ENCODE results near the gene NSD1.

The NSD1 gene

DNA sequence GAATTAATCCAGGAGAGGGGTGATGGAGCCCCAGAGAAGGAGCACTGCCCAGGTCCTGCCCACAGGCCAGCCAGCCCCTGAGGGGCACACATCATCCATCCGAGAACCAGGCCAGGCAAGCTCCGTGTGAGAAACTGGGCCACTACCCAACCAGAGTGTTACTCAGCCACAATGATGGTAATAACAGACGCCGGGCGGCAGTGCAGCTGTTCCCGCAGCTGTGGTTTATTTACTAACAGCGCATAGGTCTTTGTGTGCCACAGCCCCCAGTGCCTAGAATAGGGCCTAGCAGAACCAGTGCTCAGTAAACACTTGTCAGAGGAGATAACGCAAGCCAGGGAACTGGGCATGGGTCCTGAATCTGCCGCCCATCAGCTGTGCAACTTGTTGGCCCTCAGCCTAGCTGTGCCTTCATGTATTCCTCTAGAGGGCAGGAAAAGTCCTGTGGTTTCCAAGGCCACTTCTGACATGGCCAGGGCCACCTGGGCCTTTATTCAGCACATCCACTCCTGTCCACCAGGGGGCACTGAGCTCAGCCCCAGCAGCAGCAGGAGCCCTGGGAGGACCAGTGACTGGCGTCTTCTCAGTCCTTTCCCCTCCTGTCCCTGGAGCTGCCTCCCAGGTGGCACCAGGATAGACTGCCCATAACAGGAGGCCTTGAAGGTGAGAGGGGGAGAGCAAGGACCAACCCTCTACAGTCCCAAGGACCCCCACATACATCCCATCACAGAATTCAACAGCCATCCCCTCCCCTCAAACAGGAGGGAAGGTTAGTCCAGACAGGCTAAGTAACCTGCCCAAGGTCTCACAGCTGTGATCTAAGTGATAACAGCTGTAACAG lies 176.0 kb downstream of the NSD1 start:
- H3K4me3 ChIP-seq (ENCODE audit: low read length in 2 of 2) = no peak overlapping the region
- H3K9me3 ChIP-seq (ENCODE audit: control insufficient read depth in 2 of 2, low read length in 2 of 2) = no peaks in the 10 kb centered on the region
- H3K27me3 ChIP-seq (ENCODE audit: control insufficient read depth in 1 of 2, insufficient read depth in 2 of 2, low read length in 2 of 2) = no peaks in the 10 kb centered on the region
- peaks cover 5 to 16% of the 10 kb centered on the region in 2 donors for H3K36me3 ChIP-seq (ENCODE audit: control insufficient read depth in 2 of 2, insufficient read depth in 2 of 2, low read length in 2 of 2)
- peaks cover 33% of the 10 kb centered on the region for H3K4me1 ChIP-seq (ENCODE audit: control insufficient read depth, insufficient read depth, low read length)
- no peak overlapping the region for H3K9ac ChIP-seq (ENCODE audit: low read length in 2 of 2)
- H3K27ac ChIP-seq (ENCODE audit: low read length) = no peak overlapping the region

GRCh38 chr5:177310332-177310731 lies 176.8 kb downstream of the NSD1 start:
- H3K9ac ChIP-seq (ENCODE audit: low read length in 2 of 2) = no peak overlapping the region
- no peaks in the 10 kb centered on the region for H3K9me3 ChIP-seq (ENCODE audit: control insufficient read depth in 2 of 2, low read length in 2 of 2)
- no peaks in the 10 kb centered on the region for H3K27me3 ChIP-seq (ENCODE audit: control insufficient read depth in 1 of 2, insufficient read depth in 2 of 2, low read length in 2 of 2)
- H3K4me1 ChIP-seq (ENCODE audit: control insufficient read depth, insufficient read depth, low read length) = peaks cover 26% of the 10 kb centered on the region
- H3K36me3 ChIP-seq (ENCODE audit: control insufficient read depth in 2 of 2, insufficient read depth in 2 of 2, low read length in 2 of 2) = peaks cover 5 to 16% of the 10 kb centered on the region in 2 donors
- no peak overlapping the region for H3K4me3 ChIP-seq (ENCODE audit: low read length in 2 of 2)
- H3K27ac ChIP-seq (ENCODE audit: low read length) = no peak overlapping the region

DNA sequence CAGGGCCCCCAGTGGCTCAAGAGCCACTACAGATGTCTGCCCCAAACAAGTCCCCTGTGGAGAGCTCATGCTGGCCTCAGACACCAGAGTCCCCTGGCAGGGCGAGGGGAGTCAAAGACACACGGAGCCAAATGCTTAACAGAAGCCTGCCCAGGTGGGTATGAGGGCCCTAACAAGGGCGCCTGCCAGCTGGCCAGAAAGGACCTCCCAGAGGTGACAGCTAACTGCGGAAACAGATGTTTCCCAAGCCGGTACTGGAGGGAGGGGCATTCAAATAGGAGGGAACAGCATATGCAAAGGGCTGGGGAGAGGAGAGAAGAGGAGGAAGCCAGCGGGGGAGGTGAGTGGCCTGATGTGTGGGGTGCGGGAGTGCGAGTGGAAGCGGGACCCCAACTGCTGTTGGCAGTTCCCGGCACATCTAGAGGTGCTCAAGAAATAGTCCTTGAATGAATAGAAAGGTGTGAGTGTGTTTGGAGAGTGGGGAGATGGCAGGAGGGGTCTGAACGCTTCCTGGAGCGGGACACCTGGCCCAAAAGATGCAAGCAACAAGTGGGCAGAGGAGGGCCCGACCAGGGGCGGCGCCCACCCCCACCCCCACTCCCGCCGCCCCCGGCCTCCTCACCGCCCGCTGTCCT lies 177.3 kb downstream of the NSD1 start:
- H3K36me3 ChIP-seq (ENCODE audit: control insufficient read depth in 2 of 2, insufficient read depth in 2 of 2, low read length in 2 of 2) = peaks cover 5 to 12% of the 10 kb centered on the region in 2 donors
- peaks cover 23% of the 10 kb centered on the region for H3K4me1 ChIP-seq (ENCODE audit: control insufficient read depth, insufficient read depth, low read length)
- H3K27ac ChIP-seq (ENCODE audit: low read length) = no peak overlapping the region
- H3K27me3 ChIP-seq (ENCODE audit: control insufficient read depth in 1 of 2, insufficient read depth in 2 of 2, low read length in 2 of 2) = no peaks in the 10 kb centered on the region
- no peak overlapping the region for H3K4me3 ChIP-seq (ENCODE audit: low read length in 2 of 2)
- no peak overlapping the region for H3K9ac ChIP-seq (ENCODE audit: low read length in 2 of 2)
- H3K9me3 ChIP-seq (ENCODE audit: control insufficient read depth in 2 of 2, low read length in 2 of 2) = no peaks in the 10 kb centered on the region

DNA sequence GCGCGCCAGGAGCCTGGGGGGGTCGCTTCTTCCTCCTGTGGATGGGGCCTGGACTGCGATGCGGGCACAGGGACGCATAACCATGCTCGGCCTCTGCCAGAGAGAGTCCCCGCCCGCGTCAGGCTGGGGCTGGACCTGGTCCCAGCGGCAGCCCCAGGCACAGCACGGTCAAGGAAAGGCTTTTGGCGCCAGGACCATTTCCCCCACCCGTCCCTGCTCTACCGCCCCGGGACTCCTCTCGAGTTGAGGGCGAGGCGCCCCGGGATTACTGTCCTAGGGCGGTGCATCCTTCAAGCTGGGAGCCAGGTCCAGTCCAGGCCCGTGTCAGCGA lies 177.8 kb downstream of the NSD1 start:
- no peaks in the 10 kb centered on the region for H3K9me3 ChIP-seq (ENCODE audit: control insufficient read depth in 2 of 2, low read length in 2 of 2)
- peaks cover 5 to 8% of the 10 kb centered on the region in 2 donors for H3K36me3 ChIP-seq (ENCODE audit: control insufficient read depth in 2 of 2, insufficient read depth in 2 of 2, low read length in 2 of 2)
- H3K4me1 ChIP-seq (ENCODE audit: control insufficient read depth, insufficient read depth, low read length) = peaks cover 23% of the 10 kb centered on the region
- H3K4me3 ChIP-seq (ENCODE audit: low read length in 2 of 2) = peak overlapping the region; percentile 22 to 75
- H3K27ac ChIP-seq (ENCODE audit: low read length) = no peak overlapping the region
- H3K27me3 ChIP-seq (ENCODE audit: control insufficient read depth in 1 of 2, insufficient read depth in 2 of 2, low read length in 2 of 2) = no peaks in the 10 kb centered on the region
- H3K9ac ChIP-seq (ENCODE audit: low read length in 2 of 2) = no peak overlapping the region

DNA sequence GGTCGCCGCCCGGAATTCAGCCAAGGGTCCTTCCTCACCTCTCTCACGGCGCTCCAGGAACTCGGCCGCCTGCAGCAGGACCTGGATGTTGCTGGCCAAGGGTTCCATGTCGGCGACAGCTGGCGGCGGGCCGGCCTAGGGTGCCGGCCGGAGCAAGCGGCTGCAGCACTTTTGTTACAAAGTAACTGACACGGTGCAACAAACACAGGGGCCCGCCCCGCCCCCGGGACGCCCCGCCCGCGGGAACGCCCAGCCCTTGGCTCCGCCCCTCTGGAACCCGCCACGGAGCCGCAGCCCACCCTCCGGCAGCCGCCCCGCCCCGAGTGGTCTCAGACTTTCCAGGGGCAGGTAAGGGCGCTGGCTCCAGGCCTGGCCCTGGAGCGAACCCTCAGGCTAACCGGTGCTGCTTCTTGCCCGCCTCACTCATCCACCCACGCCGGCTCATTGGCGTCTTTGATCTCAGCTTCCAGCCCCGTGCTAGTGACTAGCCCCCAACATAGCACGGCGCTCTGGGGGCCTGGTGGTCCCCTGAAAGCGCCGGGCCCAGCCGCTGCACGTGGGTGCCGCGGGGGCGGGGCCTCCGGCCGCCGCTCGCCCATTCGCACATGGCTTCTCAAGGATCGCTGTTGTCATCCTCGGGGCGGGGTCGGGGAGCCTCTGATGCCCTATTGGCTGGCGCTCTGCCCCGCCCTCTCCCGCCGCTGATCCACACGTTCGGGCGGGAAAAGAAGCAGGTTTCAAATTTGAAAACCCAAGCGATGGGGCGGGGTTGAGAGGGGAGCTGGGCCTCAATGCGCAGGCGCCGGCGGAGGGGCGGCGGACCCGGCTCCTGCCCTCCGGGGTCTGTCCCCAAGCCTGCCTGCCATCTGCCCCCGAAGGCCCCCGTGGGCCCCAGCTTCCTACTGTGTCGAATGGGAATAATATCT lies 178.4 kb downstream of the NSD1 start, which contains the start of gene MXD3:
TSS of gene MXD3 (minus strand) at position 176 of the 926 bp plus-strand sequence. CDS start at position 108, 68 bp downstream.
- peak within 1 kb of the TSS in 1 of 2 donors; percentile 42 for H3K9ac ChIP-seq (ENCODE audit: low read length in 2 of 2)
- no peak within 1 kb of the TSS for H3K27ac ChIP-seq (ENCODE audit: low read length)

GRCh38 chr5:177312649-177313181 lies 179.1 kb downstream of the NSD1 start:
- peak overlapping the region; percentile 22 to 75 for H3K4me3 ChIP-seq (ENCODE audit: low read length in 2 of 2)
- H3K36me3 ChIP-seq (ENCODE audit: control insufficient read depth in 2 of 2, insufficient read depth in 2 of 2, low read length in 2 of 2) = peaks cover 0 to 6% of the 10 kb centered on the region in 2 donors
- H3K27me3 ChIP-seq (ENCODE audit: control insufficient read depth in 1 of 2, insufficient read depth in 2 of 2, low read length in 2 of 2) = no peaks in the 10 kb centered on the region
- peaks cover 23% of the 10 kb centered on the region for H3K4me1 ChIP-seq (ENCODE audit: control insufficient read depth, insufficient read depth, low read length)
- H3K9me3 ChIP-seq (ENCODE audit: control insufficient read depth in 2 of 2, low read length in 2 of 2) = no peaks in the 10 kb centered on the region
- no peak overlapping the region for H3K9ac ChIP-seq (ENCODE audit: low read length in 2 of 2)
- no peak overlapping the region for H3K27ac ChIP-seq (ENCODE audit: low read length)

More for the DNA sequence above, 178.4 kb downstream of the NSD1 start, which contains the start of gene MXD3:
- no peaks in the 10 kb centered on the region for H3K27me3 ChIP-seq (ENCODE audit: control insufficient read depth in 1 of 2, insufficient read depth in 2 of 2, low read length in 2 of 2)
- peaks cover under 1 to 3% of the 10 kb centered on the region in 2 donors for H3K36me3 ChIP-seq (ENCODE audit: control insufficient read depth in 2 of 2, insufficient read depth in 2 of 2, low read length in 2 of 2)
- peaks cover 23% of the 10 kb centered on the region for H3K4me1 ChIP-seq (ENCODE audit: control insufficient read depth, insufficient read depth, low read length)
- H3K9me3 ChIP-seq (ENCODE audit: control insufficient read depth in 2 of 2, low read length in 2 of 2) = no peaks in the 10 kb centered on the region
- H3K4me3 ChIP-seq (ENCODE audit: low read length in 2 of 2) = peak within 1 kb of the TSS; percentile 71 to 75

GRCh38 chr5:177313561-177314259 lies 180.1 kb downstream of the NSD1 start:
- H3K27me3 ChIP-seq (ENCODE audit: control insufficient read depth in 1 of 2, insufficient read depth in 2 of 2, low read length in 2 of 2) = no peaks in the 10 kb centered on the region
- H3K36me3 ChIP-seq (ENCODE audit: control insufficient read depth in 2 of 2, insufficient read depth in 2 of 2, low read length in 2 of 2) = peaks cover 0 to 6% of the 10 kb centered on the region in 2 donors
- peaks cover 20% of the 10 kb centered on the region for H3K4me1 ChIP-seq (ENCODE audit: control insufficient read depth, insufficient read depth, low read length)
- H3K9me3 ChIP-seq (ENCODE audit: control insufficient read depth in 2 of 2, low read length in 2 of 2) = no peaks in the 10 kb centered on the region
- H3K27ac ChIP-seq (ENCODE audit: low read length) = no peak overlapping the region
- H3K9ac ChIP-seq (ENCODE audit: low read length in 2 of 2) = no peak overlapping the region
- no peak overlapping the region for H3K4me3 ChIP-seq (ENCODE audit: low read length in 2 of 2)

DNA sequence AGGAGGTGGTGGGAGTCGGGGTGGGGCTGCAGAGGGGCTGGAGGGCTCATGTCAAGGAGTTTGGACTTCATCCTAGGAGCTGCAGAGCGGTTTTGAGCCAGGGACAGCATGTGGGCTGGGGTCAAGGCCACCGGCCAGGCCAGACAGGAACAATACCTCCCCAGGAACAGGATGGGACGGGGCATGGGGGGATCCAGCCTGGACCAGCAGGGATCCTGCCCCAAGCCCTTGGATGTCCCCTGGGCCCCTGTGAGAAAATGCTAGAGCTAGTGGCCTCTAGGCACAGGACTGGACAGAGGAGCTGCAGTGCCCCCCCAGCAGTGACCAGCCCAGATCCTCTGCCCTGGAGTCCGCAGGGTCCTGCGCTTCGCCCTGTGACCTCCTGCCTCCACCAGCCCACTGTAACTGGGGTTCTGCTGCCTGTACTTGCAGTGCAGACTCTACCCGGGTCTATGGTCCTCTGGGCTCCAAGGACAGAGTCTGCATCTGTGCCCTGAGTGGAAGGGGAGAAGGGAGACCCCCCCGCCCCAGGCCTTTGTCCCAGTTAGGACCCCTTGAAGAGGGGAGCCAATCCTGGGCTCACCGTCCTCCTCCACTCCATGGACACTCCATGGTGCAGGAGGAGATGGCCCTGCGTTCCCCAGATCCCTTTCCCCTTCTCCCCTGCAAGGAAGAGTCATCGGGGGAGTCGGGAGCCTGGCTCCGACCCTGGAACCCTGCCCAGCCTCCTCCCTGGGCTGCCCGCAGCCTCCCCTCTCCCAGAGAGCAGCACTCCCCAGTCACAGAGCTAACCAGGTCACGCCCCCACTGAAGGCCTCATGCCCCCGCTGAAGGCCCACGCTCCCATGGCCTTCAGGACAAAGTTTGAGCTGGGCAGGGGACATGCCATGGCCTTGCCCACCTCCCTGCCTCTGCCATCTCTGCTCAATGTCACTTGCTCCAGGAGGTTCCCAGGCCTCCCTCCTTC lies 181.1 kb downstream of the NSD1 start:
- peaks cover 0 to 4% of the 10 kb centered on the region in 2 donors for H3K36me3 ChIP-seq (ENCODE audit: control insufficient read depth in 2 of 2, insufficient read depth in 2 of 2, low read length in 2 of 2)
- H3K4me3 ChIP-seq (ENCODE audit: low read length in 2 of 2) = no peak overlapping the region
- H3K27me3 ChIP-seq (ENCODE audit: control insufficient read depth in 1 of 2, insufficient read depth in 2 of 2, low read length in 2 of 2) = no peaks in the 10 kb centered on the region
- H3K4me1 ChIP-seq (ENCODE audit: control insufficient read depth, insufficient read depth, low read length) = peaks cover 18% of the 10 kb centered on the region
- peaks cover 0 to 3% of the 10 kb centered on the region in 2 donors for H3K9me3 ChIP-seq (ENCODE audit: control insufficient read depth in 2 of 2, low read length in 2 of 2)
- H3K27ac ChIP-seq (ENCODE audit: low read length) = no peak overlapping the region
- no peak overlapping the region for H3K9ac ChIP-seq (ENCODE audit: low read length in 2 of 2)

DNA sequence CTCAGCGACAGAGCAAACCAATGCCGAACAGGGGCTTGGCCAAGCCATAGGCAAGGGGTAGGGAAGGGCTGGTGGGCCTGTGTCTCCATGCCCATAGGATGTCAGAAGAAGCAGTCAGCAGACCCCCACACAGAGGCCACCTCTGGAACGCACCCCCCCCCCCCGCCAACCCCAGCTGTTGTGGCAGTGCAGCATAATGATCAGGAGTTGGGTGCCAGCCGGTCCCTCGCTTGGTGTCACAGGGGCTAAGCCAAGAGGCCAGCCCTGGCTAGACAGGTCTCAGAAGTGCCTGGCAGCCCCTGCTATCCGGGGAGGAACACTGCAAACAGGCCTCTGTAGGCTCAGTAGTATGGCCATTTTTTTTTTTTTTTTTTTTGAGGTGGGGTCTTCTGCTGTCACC lies 181.8 kb downstream of the NSD1 start:
- Histone ChIP-seq H3K9me3 (ENCODE audit: control insufficient read depth in 2 of 2, low read length in 2 of 2) (peaks cover 0 to 3% of the 10 kb centered on the region in 2 donors), H3K9ac (ENCODE audit: low read length in 2 of 2) (no peak overlapping the region), H3K27ac (ENCODE audit: low read length) (no peak overlapping the region), H3K36me3 (ENCODE audit: control insufficient read depth in 2 of 2, insufficient read depth in 2 of 2, low read length in 2 of 2) (peaks cover 0 to 4% of the 10 kb centered on the region in 2 donors), H3K4me3 (ENCODE audit: low read length in 2 of 2) (no peak overlapping the region), H3K27me3 (ENCODE audit: control insufficient read depth in 1 of 2, insufficient read depth in 2 of 2, low read length in 2 of 2) (no peaks in the 10 kb centered on the region), H3K4me1 (ENCODE audit: control insufficient read depth, insufficient read depth, low read length) (peaks cover 18% of the 10 kb centered on the region)
